ENCODE results near the gene CNNM1. TPM values are rescaled to one million over a fixed set of nuclear protein-coding genes. Genes with fewer than 3 reads are reported as not detected.

Gene CNNM1
- total RNA-seq, 1 donor from 2014 or later = 0.20 TPM

GRCh38 chr10:99325281-99325680 lies 3.9 kb upstream of the CNNM1 start:
- Mint-ChIP-seq H3K36me3 (ENCODE audit: low read depth) (no peaks in the 10 kb centered on the region), H3K27me3 (ENCODE audit: low read depth) (peaks cover 29% of the 10 kb centered on the region), H3K9me3 (ENCODE audit: low read depth) (no peaks in the 10 kb centered on the region), H3K27ac (ENCODE audit: unreplicated experiment) (no peak overlapping the region), H3K4me3 (ENCODE audit: unreplicated experiment) (no peak overlapping the region), H3K4me1 (ENCODE audit: low read depth) (no peaks in the 10 kb centered on the region)
- TF ChIP-seq CTCF (IDR thresholded peaks at IDR 0.05) = no peak
- no peak for DNase-seq (ENCODE audit: low spot score)

GRCh38 chr10:99326871-99327270 lies 2.3 kb upstream of the CNNM1 start:
- peaks cover 2% of the 10 kb centered on the region for H3K4me1 Mint-ChIP-seq (ENCODE audit: low read depth)
- H3K9me3 Mint-ChIP-seq (ENCODE audit: low read depth) = no peaks in the 10 kb centered on the region
- peaks cover 39% of the 10 kb centered on the region for H3K27me3 Mint-ChIP-seq (ENCODE audit: low read depth)
- no peak overlapping the region for H3K27ac Mint-ChIP-seq (ENCODE audit: unreplicated experiment)
- no peak overlapping the region for H3K4me3 Mint-ChIP-seq (ENCODE audit: unreplicated experiment)
- no peak for DNase-seq (ENCODE audit: low spot score)
- H3K36me3 Mint-ChIP-seq (ENCODE audit: low read depth) = no peaks in the 10 kb centered on the region
- no peak for TF ChIP-seq CTCF (IDR thresholded peaks at IDR 0.05)

- Mint-ChIP-seq H3K36me3 (ENCODE audit: low read depth) (no peaks in the 10 kb centered on the region), H3K27ac (ENCODE audit: unreplicated experiment) (no peak overlapping the region), H3K9me3 (ENCODE audit: low read depth) (no peaks in the 10 kb centered on the region), H3K4me1 (ENCODE audit: low read depth) (peaks cover 2% of the 10 kb centered on the region), H3K4me3 (ENCODE audit: unreplicated experiment) (peak overlapping the region; percentile 48), H3K27me3 (ENCODE audit: low read depth) (peaks cover 44% of the 10 kb centered on the region)
- no peak for TF ChIP-seq CTCF (IDR thresholded peaks at IDR 0.05)
- no peak for DNase-seq (ENCODE audit: low spot score)
Observed at GRCh38 chr10:99328579-99329303, 415 bp upstream of the CNNM1 start.

GRCh38 chr10:99329554-99330346 lies 594 bp downstream of the CNNM1 start:
- Mint-ChIP-seq H3K4me1 (ENCODE audit: low read depth) (peaks cover 2% of the 10 kb centered on the region), H3K4me3 (ENCODE audit: unreplicated experiment) (peak overlapping the region; percentile 48), H3K27ac (ENCODE audit: unreplicated experiment) (no peak overlapping the region), H3K36me3 (ENCODE audit: low read depth) (no peaks in the 10 kb centered on the region), H3K9me3 (ENCODE audit: low read depth) (no peaks in the 10 kb centered on the region), H3K27me3 (ENCODE audit: low read depth) (peaks cover 49% of the 10 kb centered on the region)
- TF ChIP-seq CTCF (IDR thresholded peaks at IDR 0.05) = no peak
- no peak for DNase-seq (ENCODE audit: low spot score)

GRCh38 chr10:99330347-99330924 lies 1.3 kb downstream of the CNNM1 start:
- H3K4me1 Mint-ChIP-seq (ENCODE audit: low read depth) = peaks cover 2% of the 10 kb centered on the region
- peaks cover 54% of the 10 kb centered on the region for H3K27me3 Mint-ChIP-seq (ENCODE audit: low read depth)
- H3K27ac Mint-ChIP-seq (ENCODE audit: unreplicated experiment) = no peak overlapping the region
- no peaks in the 10 kb centered on the region for H3K9me3 Mint-ChIP-seq (ENCODE audit: low read depth)
- peak overlapping the region; percentile 36 for H3K4me3 Mint-ChIP-seq (ENCODE audit: unreplicated experiment)
- no peaks in the 10 kb centered on the region for H3K36me3 Mint-ChIP-seq (ENCODE audit: low read depth)
- no peak for TF ChIP-seq CTCF (IDR thresholded peaks at IDR 0.05)
- peak; percentile 88 for DNase-seq (ENCODE audit: low spot score)

Measured in chondrocyte (in vitro differentiated cells).